Stimulated activated CD4-positive, alpha-beta T cell treated with anti-CD3 and anti-CD28 coated beads, Interleukin-1b, Interleukin-23, amount 100 ng/mL, for 48 hours (primary cell): ENCODE results near the gene USP30.
"Not testable (repeated sequence)": the region's sequence is repeated elsewhere in the genome, so short reads cannot be mapped to it uniquely, and the experiment has no call there.

Source experiments
- DNase-seq: peaks from one replicate; pipeline ENCODE4 v3.0.0-alpha.2; 2020

USP30 gene

GRCh38 chr12:109053382-109054123 is 1.2 kb downstream of the USP30 start:
- DNase-seq = peak; percentile 27

GRCh38 chr12:109054124-109054513 is 1.7 kb downstream of the USP30 start:
- not testable (repeated sequence) for DNase-seq

DNA sequence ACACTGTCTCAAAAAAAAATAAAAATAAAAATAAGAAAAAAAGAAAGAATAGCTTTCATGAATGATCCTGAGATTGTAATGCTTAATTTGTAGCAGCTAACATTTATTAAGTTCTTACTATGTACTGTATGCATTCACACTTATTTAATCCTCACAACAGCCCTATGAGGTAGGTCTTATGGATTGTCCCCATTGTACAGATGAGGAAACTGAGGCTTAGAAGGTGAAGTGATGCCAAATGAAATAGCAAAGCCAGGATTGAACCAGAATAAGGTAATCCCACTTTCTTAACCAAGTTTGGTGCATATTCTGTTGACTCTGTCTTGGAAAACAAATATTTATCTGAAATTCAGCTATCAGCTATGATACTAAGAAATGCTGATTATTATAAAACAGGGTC is 2.1 kb downstream of the USP30 start:
- DNase-seq = no peak

DNA sequence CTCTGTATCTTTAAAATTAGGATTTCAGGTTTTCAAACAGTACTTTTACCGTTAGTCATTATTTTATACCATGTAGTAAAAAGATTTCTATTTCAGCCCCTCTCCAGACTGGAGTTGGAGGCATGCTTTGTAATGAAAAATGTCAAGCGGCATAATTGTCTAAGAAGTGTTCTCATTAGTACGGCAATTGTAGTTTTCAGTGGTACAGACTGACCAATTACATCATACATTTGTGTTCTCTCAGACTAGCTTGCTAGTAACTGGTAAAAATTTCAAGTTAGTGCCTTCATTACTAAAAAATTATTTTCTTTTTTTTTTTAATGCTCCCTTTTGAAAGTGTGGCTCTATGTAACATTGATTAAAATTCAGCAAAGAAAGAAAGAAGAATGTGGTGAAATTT is 4.5 kb downstream of the USP30 start:
- DNase-seq = no peak

DNA sequence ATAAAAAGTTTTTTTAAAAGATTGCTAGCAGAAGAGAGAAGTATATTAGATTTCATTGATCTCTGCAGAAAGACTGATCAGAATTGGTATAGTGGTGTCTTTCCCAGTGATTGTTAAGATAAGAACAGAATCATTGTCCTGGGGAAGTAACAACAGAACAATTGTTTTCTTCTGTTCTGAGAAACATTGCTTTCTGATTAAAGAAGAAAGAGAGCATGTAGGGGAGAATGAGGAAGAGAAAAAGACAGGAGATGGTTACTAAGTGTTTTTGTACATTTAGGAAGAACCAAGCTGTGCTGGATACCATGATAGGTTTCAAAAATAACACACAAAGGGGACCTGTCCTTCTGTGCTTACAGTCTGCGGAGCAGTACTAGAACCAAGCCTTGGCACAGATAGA is 5.0 kb downstream of the USP30 start:
- DNase-seq = no peak

- DNase-seq = no peak
These were observed 6.4 kb downstream of the USP30 start for GRCh38 chr12:109058773-109059172.

DNA sequence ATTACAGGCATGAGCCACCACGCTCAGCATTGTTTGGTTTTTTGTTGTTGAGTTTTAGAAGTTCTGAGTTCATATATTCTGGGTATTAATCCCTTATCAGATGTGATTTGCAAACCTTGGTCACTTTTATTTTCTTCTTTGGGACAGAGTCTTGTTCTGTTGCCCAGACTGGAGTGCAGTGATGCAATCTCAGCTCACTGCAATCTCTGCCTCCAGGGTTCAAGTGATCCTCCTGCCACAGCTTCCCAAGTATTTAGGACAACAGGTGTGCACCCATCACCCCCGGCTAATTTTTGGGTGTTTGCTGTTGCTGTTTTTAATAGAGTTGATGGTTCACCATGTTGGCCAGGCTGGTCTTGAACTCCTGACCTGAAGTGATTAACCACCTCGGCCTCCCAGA is 11.8 kb downstream of the USP30 start:
- no peak for DNase-seq

GRCh38 chr12:109065154-109065852 is 12.9 kb downstream of the USP30 start:
- no peak for DNase-seq

GRCh38 chr12:109065853-109066193 is 13.4 kb downstream of the USP30 start:
- DNase-seq = no peak

GRCh38 chr12:109069307-109070271 is 17.2 kb downstream of the USP30 start:
- no peak for DNase-seq

GRCh38 chr12:109074866-109075265 is 22.5 kb downstream of the USP30 start:
- DNase-seq = no peak

GRCh38 chr12:109082751-109083150 is 30.4 kb downstream of the USP30 start:
- no peak for DNase-seq

- no peak for DNase-seq
These were observed 32.0 kb downstream of the USP30 start for GRCh38 chr12:109084425-109084824.

DNA sequence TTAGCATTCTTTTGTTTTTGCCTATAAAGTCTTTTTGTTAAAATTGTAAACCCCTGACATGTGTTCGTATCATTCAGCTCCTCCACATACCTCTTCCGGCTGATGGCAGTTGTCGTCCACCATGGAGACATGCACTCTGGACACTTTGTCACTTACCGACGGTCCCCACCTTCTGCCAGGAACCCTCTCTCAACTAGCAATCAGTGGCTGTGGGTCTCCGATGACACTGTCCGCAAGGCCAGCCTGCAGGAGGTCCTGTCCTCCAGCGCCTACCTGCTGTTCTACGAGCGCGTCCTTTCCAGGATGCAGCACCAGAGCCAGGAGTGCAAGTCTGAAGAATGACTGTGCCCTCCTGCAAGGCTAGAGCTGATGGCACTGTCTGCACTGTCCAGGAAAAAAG is 33.2 kb downstream of the USP30 start:
- no peak for DNase-seq

DNA sequence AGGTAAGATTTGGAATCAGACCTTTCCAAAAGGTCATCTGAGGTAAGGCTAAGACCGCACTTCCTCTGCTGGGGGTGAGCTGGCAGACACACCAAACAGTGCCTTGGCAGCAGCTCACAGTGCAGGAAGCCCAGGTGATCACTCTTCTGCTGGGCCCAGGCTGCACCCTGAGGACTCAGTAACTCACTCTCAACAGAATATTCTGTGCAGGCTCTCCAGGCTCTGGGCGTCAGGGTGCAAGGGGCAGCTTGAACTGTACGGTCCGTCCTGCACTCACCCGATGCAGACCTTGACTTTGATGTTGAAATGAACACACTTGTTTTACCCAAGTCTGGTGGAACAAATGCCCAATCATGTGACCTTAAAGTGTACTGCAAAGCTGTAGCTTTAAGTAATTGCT is 34.9 kb downstream of the USP30 start:
- no peak for DNase-seq

GRCh38 chr12:109088818-109089217 is 36.4 kb downstream of the USP30 start:
- DNase-seq = no peak

- no peak for DNase-seq
These were observed 37.3 kb downstream of the USP30 start for GRCh38 chr12:109089683-109090082.

DNA sequence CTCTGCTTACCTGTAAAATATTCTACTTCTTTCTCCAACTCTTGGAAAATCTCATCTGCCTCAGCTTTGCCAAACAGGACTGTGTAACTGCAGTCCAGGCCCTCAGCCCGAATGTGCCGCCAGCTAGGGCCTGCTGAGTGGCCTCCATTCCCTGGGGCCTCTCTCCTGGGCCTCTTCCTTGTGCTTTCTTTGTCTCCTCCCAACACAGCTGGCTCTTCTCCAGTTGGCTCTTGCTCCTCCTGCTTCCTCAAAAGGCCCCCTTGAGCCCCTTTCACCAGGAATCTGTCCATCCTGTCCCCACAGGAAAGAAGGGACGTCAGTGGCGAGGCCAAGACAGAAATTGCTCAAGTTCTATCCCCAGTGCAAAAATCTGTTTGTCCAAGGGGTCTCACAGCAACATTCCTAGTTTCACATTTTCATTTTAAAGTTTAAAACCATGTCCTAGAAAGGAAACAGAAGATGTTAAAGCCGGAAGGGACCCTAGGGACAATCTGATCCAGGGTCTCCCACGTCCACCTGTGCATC is 40.2 kb downstream of the USP30 start:
- no peak for DNase-seq

GRCh38 chr12:109093022-109093918 is 40.9 kb downstream of the USP30 start, which contains the start of gene ALKBH2:
Gene ALKBH2, minus strand, starts transcription at chr12:109093472. Its CDS starts 686 bp downstream, at chr12:109092786.
- DNase-seq = peak; percentile 96

GRCh38 chr12:109097140-109097434 is 44.7 kb downstream of the USP30 start:
- DNase-seq = no peak

GRCh38 chr12:109097435-109098182 is 45.2 kb downstream of the USP30 start, which contains the start of gene UNG:
Gene UNG, plus strand, starts transcription at chr12:109097597. Its CDS starts 83 bp downstream, at chr12:109097680.
- peak; percentile 96 for DNase-seq
